A673 (cell line): ENCODE data around the gene CIDEC. TPM values are rescaled to one million over a fixed set of nuclear protein-coding genes. Genes with fewer than 3 reads are reported as not detected.

Experiments
- BruUV-seq: library from RNA; stranded (reverse); fragments of 400-500 nt; replicated peaks from 2 replicates; lab custom pipeline; 2021; lab: Mats Ljungman, UMichigan
- CTCF ChIA-PET: fragments of 300-600 bp; sonication (Branson Sonifier 250); formaldehyde crosslinking; loops from one replicate; lab custom pipeline; 2022; ENCODE audit warnings: antibody characterized with exemption; lab: Charles Lee
- POLR2A ChIA-PET: fragments of 300-600 bp; sonication (Branson Sonifier 250); formaldehyde crosslinking; loops from one replicate; lab custom pipeline; 2022; ENCODE audit warnings: antibody characterized with exemption; ENCODE audit not compliant: low non-redundant PET; lab: Charles Lee
- DNase-seq: peaks from one replicate; pipeline ENCODE4 v3.0.0-alpha.2; 2015; ENCODE audit warnings: low spot score
- H3K27ac ChIP-seq: fragments of 200-600 bp; sonication (generic); 2 replicates; pipeline ENCODE4 v1.5.1; 2016; ENCODE audit warnings: mixed run types, low read depth, mild to moderate bottlenecking, mixed read lengths, antibody characterized with exemption, low read length; ENCODE audit not compliant: poor library complexity, severe bottlenecking
- H3K27me3 ChIP-seq: fragments of 200-600 bp; sonication (generic); replicated peaks from 2 replicates; pipeline ENCODE4 v1.6.1; 2017; ENCODE audit warnings: mixed run types, low read depth, mild to moderate bottlenecking, mixed read lengths, antibody characterized with exemption, low read length; ENCODE audit not compliant: insufficient read depth, poor library complexity
- H3K36me3 ChIP-seq: fragments of 200-600 bp; sonication (generic); 2 replicates; pipeline ENCODE4 v1.6.1; 2016; ENCODE audit warnings: mixed run types, mild to moderate bottlenecking, mixed read lengths, antibody characterized with exemption, low read length; ENCODE audit not compliant: insufficient read depth, poor library complexity, severe bottlenecking
- H3K4me1 ChIP-seq: fragments of 200-600 bp; sonication (generic); 2 replicates; pipeline ENCODE4 v1.6.1; 2017; ENCODE audit warnings: mixed run types, mild to moderate bottlenecking, mixed read lengths, antibody characterized with exemption, low read length; ENCODE audit not compliant: insufficient read depth, poor library complexity, severe bottlenecking
- H3K4me3 ChIP-seq: fragments of 200-600 bp; sonication (generic); 2 replicates; pipeline ENCODE4 v1.5.1; 2016; ENCODE audit warnings: low read depth, mixed run types, mild to moderate bottlenecking, mixed read lengths, low read length; ENCODE audit not compliant: poor library complexity, severe bottlenecking
- H3K9me3 ChIP-seq: fragments of 200-600 bp; sonication (generic); 2 replicates; pipeline ENCODE4 v1.6.1; 2016; ENCODE audit warnings: mixed run types, low read depth, mild to moderate bottlenecking, mixed read lengths, antibody characterized with exemption, low read length; ENCODE audit not compliant: poor library complexity, severe bottlenecking
- CTCF ChIP-seq: fragments of 300-800, 200-600 bp; sonication (generic); conservative IDR thresholded peaks from 2 replicates; pipeline ENCODE4 v1.5.1; 2017; ENCODE audit warnings: low read depth, mild to moderate bottlenecking, antibody characterized with exemption, low read length, moderate library complexity, mixed read lengths
- EZH2 ChIP-seq: fragments of 200-600 bp; sonication (generic); IDR thresholded peaks from 2 replicates; pipeline ENCODE4 v1.6.1; 2017; ENCODE audit warnings: borderline replicate concordance, low read depth, mild to moderate bottlenecking, mixed read lengths, antibody characterized with exemption, low read length; ENCODE audit not compliant: poor library complexity, severe bottlenecking
- intact Hi-C: fragments of 100-400 bp; cut with micrococcal nuclease; formaldehyde crosslinking; loops from one replicate; pipeline ENCODE4 v1.10.0; 2022; ENCODE audit not compliant: unreplicated experiment
- total RNA-seq: library from RNA; stranded (reverse); gene quantifications from 2 replicates; pipeline ENCODE4 v1.2.3, GENCODE V29; 2021

CIDEC gene
- total RNA-seq, 1 experiment from 2014 or later: not detected

- Histone ChIP-seq H3K36me3 (no peaks in the 10 kb centered on the region), H3K4me1 (peaks cover 29% of the 10 kb centered on the region), H3K27me3 (no peaks in the 10 kb centered on the region), H3K9me3 (no peaks in the 10 kb centered on the region), H3K4me3 (no peak overlapping the region), H3K27ac (no peak overlapping the region)
- no peak for TF ChIP-seq EZH2
- no peak for TF ChIP-seq CTCF
- POLR2A ChIA-PET: no interaction called here
- DNase-seq: no peak
- CTCF ChIA-PET: no interaction called here
- BruUV-seq: no TSS peak
- intact Hi-C loops: no loop called here
Measured at GRCh38 chr3:9913601-9914000, 33.5 kb upstream of the CIDEC start.

- H3K27me3 ChIP-seq: no peaks in the 10 kb centered on the region
- peaks cover 26% of the 10 kb centered on the region for H3K4me1 ChIP-seq
- H3K27ac ChIP-seq: no peak overlapping the region
- ChIA-PET CTCF (no interaction called here), POLR2A (interaction anchor here (0.6 kb wide), 1 partner anchor 754 kb away, joined by 3 read pairs; no protein-coding TSS in a partner anchor)
- no TSS peak for BruUV-seq
- H3K9me3 ChIP-seq: no peaks in the 10 kb centered on the region
- intact Hi-C loops: no loop called here
- no peaks in the 10 kb centered on the region for H3K36me3 ChIP-seq
- no peak overlapping the region for H3K4me3 ChIP-seq
- DNase-seq: no peak
- TF ChIP-seq CTCF (no peak), EZH2 (no peak)
Measured at GRCh38 chr3:9912294-9912935, 32.4 kb upstream of the CIDEC start.

GRCh38 chr3:9911863-9912262 is 31.8 kb upstream of the CIDEC start:
- intact Hi-C loops: no loop called here
- DNase-seq: no peak
- BruUV-seq: no TSS peak
- Histone ChIP-seq H3K27ac (no peak overlapping the region), H3K4me3 (no peak overlapping the region), H3K4me1 (peaks cover 22% of the 10 kb centered on the region), H3K9me3 (no peaks in the 10 kb centered on the region), H3K27me3 (no peaks in the 10 kb centered on the region), H3K36me3 (no peaks in the 10 kb centered on the region)
- CTCF ChIA-PET: no interaction called here
- POLR2A ChIA-PET: interaction anchor here (0.6 kb wide), 1 partner anchor 753 kb away, joined by 3 read pairs; no protein-coding TSS in a partner anchor
- TF ChIP-seq CTCF: no peak
- TF ChIP-seq EZH2: no peak
